Astrocyte (in vitro differentiated cells and primary cell): ENCODE results near the gene ARHGEF5. TPM values are rescaled to one million over a fixed set of nuclear protein-coding genes. Genes with fewer than 3 reads are reported as not detected.
A peak's percentile ranks its signal among the peaks of the same experiment; 100 is the strongest.

ENCODE experiments used
- DNase-seq: peaks from one replicate; pipeline ENCODE4 v3.0.0-alpha.2; 2010; ENCODE audit warnings: low read depth
- FAIRE-seq: peaks from 2 replicates; lab custom pipeline; 2011; peaks lifted over from hg19 to GRCh38; lab: Jason Lieb, UNC
- H2AFZ ChIP-seq: 2 replicates; pipeline ENCODE4 v1.6.0; 2012; ENCODE audit warnings: low read depth, low read length, inconsistent platforms
- H3K27ac ChIP-seq: 2 replicates; pipeline ENCODE4 v1.5.1; 2011; ENCODE audit warnings: low read depth, low read length, inconsistent platforms
- H3K27me3 ChIP-seq: 2 replicates; pipeline ENCODE4 v1.6.0; 2011; ENCODE audit warnings: low read length, inconsistent platforms; ENCODE audit not compliant: insufficient read depth
- H3K36me3 ChIP-seq: 2 replicates; pipeline ENCODE4 v1.5.1; 2011; ENCODE audit warnings: low read length, inconsistent platforms; ENCODE audit not compliant: insufficient read depth
- H3K4me1 ChIP-seq: 2 replicates; pipeline ENCODE4 v1.5.1; 2011; ENCODE audit warnings: low read length, inconsistent platforms; ENCODE audit not compliant: insufficient read depth
- H3K4me2 ChIP-seq: 2 replicates; pipeline ENCODE4 v1.6.0; 2012; ENCODE audit warnings: low read length, inconsistent platforms
- H3K4me3 ChIP-seq: 2 replicates; pipeline ENCODE4 v1.5.1; 2011; ENCODE audit warnings: low read depth, mild to moderate bottlenecking, low read length, inconsistent platforms; ENCODE audit not compliant: insufficient read depth
- H3K79me2 ChIP-seq: 2 replicates; pipeline ENCODE4 v1.6.0; 2012; ENCODE audit warnings: mild to moderate bottlenecking, low read length, inconsistent platforms; ENCODE audit not compliant: insufficient read depth
- H3K9ac ChIP-seq: 2 replicates; pipeline ENCODE4 v1.6.0; 2012; ENCODE audit warnings: mild to moderate bottlenecking, low read length, inconsistent platforms
- H3K9me3 ChIP-seq: 2 replicates; pipeline ENCODE4 v1.5.1; 2012; ENCODE audit warnings: low read depth, mild to moderate bottlenecking, low read length, inconsistent platforms; ENCODE audit not compliant: insufficient read depth
- H4K20me1 ChIP-seq: 2 replicates; pipeline ENCODE4 v1.6.0; 2012; ENCODE audit warnings: low read length, inconsistent platforms; ENCODE audit not compliant: insufficient read depth
- H3K27ac Mint-ChIP-seq: one replicate; pipeline ENCODE4 v1.8.0; 2021; ENCODE audit warnings: mild to moderate bottlenecking, mixed read lengths; ENCODE audit not compliant: unreplicated experiment
- H3K27me3 Mint-ChIP-seq: one replicate; pipeline ENCODE4 v1.8.0; 2021; ENCODE audit warnings: low read depth, mixed read lengths; ENCODE audit not compliant: unreplicated experiment
- H3K36me3 Mint-ChIP-seq: one replicate; pipeline ENCODE4 v1.8.0; 2021; ENCODE audit warnings: low read depth, mixed read lengths; ENCODE audit not compliant: unreplicated experiment
- H3K4me1 Mint-ChIP-seq: one replicate; pipeline ENCODE4 v1.8.0; 2021; ENCODE audit warnings: low read depth, mixed read lengths; ENCODE audit not compliant: unreplicated experiment
- H3K4me3 Mint-ChIP-seq: one replicate; pipeline ENCODE4 v1.8.0; 2021; ENCODE audit warnings: mild to moderate bottlenecking, moderate library complexity, mixed read lengths; ENCODE audit not compliant: unreplicated experiment
- H3K9me3 Mint-ChIP-seq: one replicate; pipeline ENCODE4 v1.8.0; 2021; ENCODE audit warnings: mild to moderate bottlenecking, mixed read lengths; ENCODE audit not compliant: unreplicated experiment
- CTCF ChIP-seq: IDR thresholded peaks from 2 replicates; pipeline ENCODE4 v1.5.1; 2011; ENCODE audit warnings: low read depth, mild to moderate bottlenecking, inconsistent platforms, low read length, moderate library complexity; ENCODE audit not compliant: insufficient read depth
- EZH2 ChIP-seq: IDR thresholded peaks from 2 replicates; pipeline ENCODE4 v1.6.1; 2012; ENCODE audit warnings: mild to moderate bottlenecking, low read length, inconsistent platforms; ENCODE audit not compliant: insufficient read depth
- total RNA-seq: library from RNA; stranded (reverse); gene quantifications from 2 replicates; pipeline ENCODE4 v1.2.1, GENCODE V29; 2021

The ARHGEF5 gene
- total RNA-seq, 1 donor from 2014 or later: 9.3 TPM

GRCh38 chr7:144379776-144380384, 24.7 kb downstream of the ARHGEF5 start:
- DNase-seq (no peak), FAIRE-seq (no peak)
- no peak overlapping the region for H3K4me3 ChIP-seq
- TF ChIP-seq EZH2 (no peak), CTCF (no peak)
- peaks cover 14% of the 10 kb centered on the region for H3K36me3 Mint-ChIP-seq
- no peak overlapping the region for H3K9ac ChIP-seq
- peaks cover 13% of the 10 kb centered on the region for H3K4me1 Mint-ChIP-seq
- peaks cover 10% of the 10 kb centered on the region for H3K4me1 ChIP-seq
- no peaks in the 10 kb centered on the region for H3K9me3 ChIP-seq
- no peak overlapping the region for H3K4me3 Mint-ChIP-seq
- H3K27ac Mint-ChIP-seq: no peak overlapping the region
- no peak overlapping the region for H3K4me2 ChIP-seq
- no peak overlapping the region for H3K27ac ChIP-seq
- H4K20me1 ChIP-seq: no peaks in the 10 kb centered on the region
- H3K79me2 ChIP-seq: no peaks in the 10 kb centered on the region
- H2AFZ ChIP-seq: no peak overlapping the region
- no peaks in the 10 kb centered on the region for H3K36me3 ChIP-seq
- no peaks in the 10 kb centered on the region for H3K27me3 ChIP-seq
- no peaks in the 10 kb centered on the region for H3K27me3 Mint-ChIP-seq
- H3K9me3 Mint-ChIP-seq: no peaks in the 10 kb centered on the region

GRCh38 chr7:144384071-144384470, 28.9 kb downstream of the ARHGEF5 start:
- FAIRE-seq (no peak), DNase-seq (peak; percentile 62)
- H2AFZ ChIP-seq: no peak overlapping the region

More at GRCh38 chr7:144384071-144384470, 28.9 kb downstream of the ARHGEF5 start:
- Mint-ChIP-seq H3K27me3 (no peaks in the 10 kb centered on the region), H3K4me3 (no peak overlapping the region), H3K27ac (peak overlapping the region; percentile 93), H3K36me3 (peaks cover 3% of the 10 kb centered on the region), H3K4me1 (peaks cover 37% of the 10 kb centered on the region), H3K9me3 (no peaks in the 10 kb centered on the region)
- Histone ChIP-seq H3K4me1 (peaks cover 29% of the 10 kb centered on the region), H3K4me2 (peak overlapping the region; percentile 72), H3K36me3 (no peaks in the 10 kb centered on the region), H3K27me3 (no peaks in the 10 kb centered on the region), H3K4me3 (no peak overlapping the region), H3K27ac (peak overlapping the region; percentile 57), H3K9me3 (no peaks in the 10 kb centered on the region), H3K79me2 (no peaks in the 10 kb centered on the region), H3K9ac (peak overlapping the region; percentile 60), H4K20me1 (no peaks in the 10 kb centered on the region)
- TF ChIP-seq CTCF: no peak
- no peak for TF ChIP-seq EZH2
